SKM-1 (cell line): ENCODE results near the gene CCR4.
"Not testable (repeated sequence)": the region's sequence is repeated elsewhere in the genome, so short reads cannot be mapped to it uniquely, and the experiment has no call there.

Source experiments
- DNase-seq: peaks from one replicate; lab custom pipeline; 2025; ENCODE audit not compliant: unreplicated experiment; lab: John Stamatoyannopoulos, UW

The CCR4 gene

GRCh38 chr3:32951410-32951811 lies at the start of gene CCR4:
CCR4 (plus strand) TSS chr3:32951644; CDS start chr3:32953423, 1,779 bp downstream.
- no peak for DNase-seq

- DNase-seq, result not testable (repeated sequence)
Observed at GRCh38 chr3:32902887-32903371, 48.5 kb upstream of the CCR4 start.

GRCh38 chr3:32903953-32904352 lies 47.5 kb upstream of the CCR4 start:
- DNase-seq, result no peak

GRCh38 chr3:32909999-32910398 lies 41.4 kb upstream of the CCR4 start:
- DNase-seq, result no peak

GRCh38 chr3:32910954-32911353 lies 40.5 kb upstream of the CCR4 start:
- DNase-seq, result no peak

- DNase-seq, result no peak
Observed at GRCh38 chr3:32912046-32912445, 39.4 kb upstream of the CCR4 start.

- DNase-seq, result no peak
Observed at GRCh38 chr3:32913790-32914446, 37.5 kb upstream of the CCR4 start.

GRCh38 chr3:32919920-32920319 lies 31.5 kb upstream of the CCR4 start:
- no peak for DNase-seq

GRCh38 chr3:32922078-32922477 lies 29.4 kb upstream of the CCR4 start:
- no peak for DNase-seq

GRCh38 chr3:32930161-32930560 lies 21.3 kb upstream of the CCR4 start:
- no peak for DNase-seq

- DNase-seq, result not testable (repeated sequence)
Observed at GRCh38 chr3:32931273-32931672, 20.2 kb upstream of the CCR4 start.

- no peak for DNase-seq
Observed at GRCh38 chr3:32934150-32934742, 17.2 kb upstream of the CCR4 start.

- no peak for DNase-seq
Observed at GRCh38 chr3:32937331-32937730, 14.1 kb upstream of the CCR4 start.

GRCh38 chr3:32939531-32940284 lies 11.7 kb upstream of the CCR4 start:
- DNase-seq, result not testable (repeated sequence)

GRCh38 chr3:32940726-32941125 lies 10.7 kb upstream of the CCR4 start:
- DNase-seq, result no peak

- no peak for DNase-seq
Observed at GRCh38 chr3:32945136-32945535, 6.3 kb upstream of the CCR4 start.

- DNase-seq, result not testable (repeated sequence)
Observed at GRCh38 chr3:32945598-32945997, 5.8 kb upstream of the CCR4 start.

GRCh38 chr3:32946973-32947788 lies 4.3 kb upstream of the CCR4 start:
- DNase-seq, result no peak

GRCh38 chr3:32947789-32948238 lies 3.6 kb upstream of the CCR4 start:
- peak; percentile 48 for DNase-seq

- DNase-seq, result no peak
Observed at GRCh38 chr3:32948625-32949445, 2.6 kb upstream of the CCR4 start.
